ENCODE measurements around the gene DUSP22. TPM values are rescaled to one million over a fixed set of nuclear protein-coding genes. Genes with fewer than 3 reads are reported as not detected.

Gene DUSP22
- total RNA-seq, 1 donor from 2014 or later: 34.9 TPM

GRCh38 chr6:366389-367297 is 74.4 kb downstream of the DUSP22 start:
- Histone ChIP-seq H3K27ac (ENCODE audit: low read depth, low read length) (no peak overlapping the region), H3K9me3 (ENCODE audit: insufficient read depth, low read depth, low read length) (peaks cover 9% of the 10 kb centered on the region), H3K36me3 (ENCODE audit: insufficient read depth, low read length) (no peaks in the 10 kb centered on the region), H3K4me3 (ENCODE audit: insufficient read depth, low read depth, low read length) (no peak overlapping the region), H3K79me2 (ENCODE audit: insufficient read depth, low read length) (no peaks in the 10 kb centered on the region), H3K4me1 (ENCODE audit: insufficient read depth, low read length) (no peaks in the 10 kb centered on the region), H3K9ac (ENCODE audit: low read length) (no peak overlapping the region), H2AFZ (ENCODE audit: low read depth, low read length) (no peak overlapping the region), H3K4me2 (ENCODE audit: low read length) (no peak overlapping the region), H3K27me3 (ENCODE audit: insufficient read depth, low read length) (peaks cover 11% of the 10 kb centered on the region), H4K20me1 (ENCODE audit: insufficient read depth, low read length) (no peaks in the 10 kb centered on the region)
- FAIRE-seq: no peak
- Mint-ChIP-seq H3K27me3 (ENCODE audit: low read depth, unreplicated experiment) (peaks cover 12% of the 10 kb centered on the region), H3K4me3 (ENCODE audit: unreplicated experiment) (no peak overlapping the region), H3K27ac (ENCODE audit: unreplicated experiment) (no peak overlapping the region), H3K36me3 (ENCODE audit: low read depth, unreplicated experiment) (no peaks in the 10 kb centered on the region), H3K9me3 (ENCODE audit: unreplicated experiment) (peaks cover 19% of the 10 kb centered on the region), H3K4me1 (ENCODE audit: low read depth, unreplicated experiment) (no peaks in the 10 kb centered on the region)
- no peak for DNase-seq (ENCODE audit: low read depth)
- TF ChIP-seq CTCF (IDR thresholded peaks at IDR 0.05; ENCODE audit: insufficient read depth, low read depth, low read length) (no peak), EZH2 (IDR thresholded peaks at IDR 0.05; ENCODE audit: insufficient read depth, low read length) (no peak)

- Mint-ChIP-seq H3K36me3 (ENCODE audit: low read depth, unreplicated experiment) (no peaks in the 10 kb centered on the region), H3K4me3 (ENCODE audit: unreplicated experiment) (no peak overlapping the region), H3K4me1 (ENCODE audit: low read depth, unreplicated experiment) (no peaks in the 10 kb centered on the region), H3K9me3 (ENCODE audit: unreplicated experiment) (peaks cover 19% of the 10 kb centered on the region), H3K27ac (ENCODE audit: unreplicated experiment) (no peak overlapping the region), H3K27me3 (ENCODE audit: low read depth, unreplicated experiment) (peaks cover 12% of the 10 kb centered on the region)
- Histone ChIP-seq H3K4me3 (ENCODE audit: insufficient read depth, low read depth, low read length) (no peak overlapping the region), H3K36me3 (ENCODE audit: insufficient read depth, low read length) (no peaks in the 10 kb centered on the region), H3K27ac (ENCODE audit: low read depth, low read length) (no peak overlapping the region), H3K9me3 (ENCODE audit: insufficient read depth, low read depth, low read length) (peaks cover 9% of the 10 kb centered on the region), H3K79me2 (ENCODE audit: insufficient read depth, low read length) (no peaks in the 10 kb centered on the region), H3K27me3 (ENCODE audit: insufficient read depth, low read length) (peaks cover 9% of the 10 kb centered on the region), H3K4me1 (ENCODE audit: insufficient read depth, low read length) (no peaks in the 10 kb centered on the region), H4K20me1 (ENCODE audit: insufficient read depth, low read length) (no peaks in the 10 kb centered on the region), H3K9ac (ENCODE audit: low read length) (no peak overlapping the region), H3K4me2 (ENCODE audit: low read length) (no peak overlapping the region), H2AFZ (ENCODE audit: low read depth, low read length) (no peak overlapping the region)
- FAIRE-seq (no peak), DNase-seq (ENCODE audit: low read depth) (no peak)
- no peak for TF ChIP-seq CTCF (IDR thresholded peaks at IDR 0.05; ENCODE audit: insufficient read depth, low read depth, low read length)
- no peak for TF ChIP-seq EZH2 (IDR thresholded peaks at IDR 0.05; ENCODE audit: insufficient read depth, low read length)
These were observed 75.1 kb downstream of the DUSP22 start for GRCh38 chr6:367298-367794.
